NOMO-1 (cell line): ENCODE measurements around the gene LGI4.
A peak's percentile ranks its signal among the peaks of the same experiment; 100 is the strongest.

Experiments
- DNase-seq, 2 experiments: peaks; one replicate each; lab custom pipeline; 2025; ENCODE audit not compliant: unreplicated experiment in 2 of 2; lab: John Stamatoyannopoulos, UW

LGI4 gene

GRCh38 chr19:35134601-35135242 lies at the start of gene LGI4:
LGI4 (minus strand) TSS chr19:35135059; CDS start chr19:35134680, 379 bp downstream.
- DNase-seq, result no peak

GRCh38 chr19:35184267-35184666 lies 49.4 kb upstream of the LGI4 start:
- no peak for DNase-seq

- DNase-seq, result no peak
Measured at GRCh38 chr19:35181387-35181786, 46.5 kb upstream of the LGI4 start.

- DNase-seq, result no peak
Measured at GRCh38 chr19:35179830-35180229, 45.0 kb upstream of the LGI4 start.

- DNase-seq, result no peak
Measured at GRCh38 chr19:35178701-35179100, 43.8 kb upstream of the LGI4 start.

- DNase-seq, result no peak
Measured at GRCh38 chr19:35177377-35178274, 42.8 kb upstream of the LGI4 start.

- no peak for DNase-seq
Measured at GRCh38 chr19:35176181-35176570, 41.3 kb upstream of the LGI4 start.

- DNase-seq, result no peak
Measured at GRCh38 chr19:35174226-35174625, 39.4 kb upstream of the LGI4 start.

GRCh38 chr19:35171730-35172129 lies 36.9 kb upstream of the LGI4 start:
- no peak for DNase-seq

GRCh38 chr19:35170359-35171061 lies 35.7 kb upstream of the LGI4 start:
- no peak for DNase-seq

GRCh38 chr19:35169221-35169995 lies 34.5 kb upstream of the LGI4 start:
- DNase-seq, result no peak

GRCh38 chr19:35168196-35168595 lies 33.3 kb upstream of the LGI4 start:
- DNase-seq, result no peak

- DNase-seq, result peak; percentile 34 to 56
Measured at GRCh38 chr19:35167251-35168119, 32.6 kb upstream of the LGI4 start.

- DNase-seq, result no peak
Measured at GRCh38 chr19:35166100-35167063, 31.5 kb upstream of the LGI4 start.

GRCh38 chr19:35165200-35166058 lies 30.6 kb upstream of the LGI4 start:
- DNase-seq, result no peak

GRCh38 chr19:35164418-35164817 lies 29.6 kb upstream of the LGI4 start:
- no peak for DNase-seq

GRCh38 chr19:35162471-35163326 lies 27.8 kb upstream of the LGI4 start:
- no peak for DNase-seq
